ENCODE measurements around the gene NF1.
"Not testable (repeated sequence)": the region's sequence is repeated elsewhere in the genome, so short reads cannot be mapped to it uniquely, and the experiment has no call there.

- TF ChIP-seq POLR2A (IDR thresholded peaks at IDR 0.05); CTCF (IDR thresholded peaks at IDR 0.05 in 4 of 5, conservative IDR thresholded peaks at IDR 0.05 in 1 of 5): not testable (repeated sequence)
Measured at GRCh38 chr17:31176143-31176542, 81.4 kb downstream of the NF1 start.
